Measurements from ENCODE around the gene RALY.

RALY gene

DNA sequence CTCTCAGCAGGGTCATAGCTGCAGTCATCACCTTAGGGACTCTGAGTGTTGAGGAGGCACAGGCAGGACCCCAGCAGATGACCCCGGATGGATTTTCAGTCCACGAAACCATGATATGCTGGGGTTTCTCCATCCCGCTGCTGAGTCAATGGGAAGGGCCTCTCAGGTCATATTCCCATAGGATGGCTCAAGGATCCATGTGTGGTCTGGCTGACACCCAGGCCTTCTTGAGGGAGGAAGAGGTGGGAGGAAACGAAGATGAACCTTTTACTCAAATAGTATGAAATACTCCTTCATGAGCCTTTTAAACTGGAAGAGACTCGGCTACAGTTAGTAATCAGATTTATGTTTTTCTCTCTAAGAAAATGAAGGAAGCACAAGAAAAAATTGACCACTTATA, 10.3 kb upstream of the RALY start:
- DNase-seq (ENCODE audit: low read depth, low spot score) = no peak
- H3K4me3 ChIP-seq (ENCODE audit: low read depth, low read length) = no peak overlapping the region
- in situ Hi-C loops (cut with HindIII; ENCODE audit: low sequenced_read_pairs) = no loop called here
- TF ChIP-seq, protein P1, sequence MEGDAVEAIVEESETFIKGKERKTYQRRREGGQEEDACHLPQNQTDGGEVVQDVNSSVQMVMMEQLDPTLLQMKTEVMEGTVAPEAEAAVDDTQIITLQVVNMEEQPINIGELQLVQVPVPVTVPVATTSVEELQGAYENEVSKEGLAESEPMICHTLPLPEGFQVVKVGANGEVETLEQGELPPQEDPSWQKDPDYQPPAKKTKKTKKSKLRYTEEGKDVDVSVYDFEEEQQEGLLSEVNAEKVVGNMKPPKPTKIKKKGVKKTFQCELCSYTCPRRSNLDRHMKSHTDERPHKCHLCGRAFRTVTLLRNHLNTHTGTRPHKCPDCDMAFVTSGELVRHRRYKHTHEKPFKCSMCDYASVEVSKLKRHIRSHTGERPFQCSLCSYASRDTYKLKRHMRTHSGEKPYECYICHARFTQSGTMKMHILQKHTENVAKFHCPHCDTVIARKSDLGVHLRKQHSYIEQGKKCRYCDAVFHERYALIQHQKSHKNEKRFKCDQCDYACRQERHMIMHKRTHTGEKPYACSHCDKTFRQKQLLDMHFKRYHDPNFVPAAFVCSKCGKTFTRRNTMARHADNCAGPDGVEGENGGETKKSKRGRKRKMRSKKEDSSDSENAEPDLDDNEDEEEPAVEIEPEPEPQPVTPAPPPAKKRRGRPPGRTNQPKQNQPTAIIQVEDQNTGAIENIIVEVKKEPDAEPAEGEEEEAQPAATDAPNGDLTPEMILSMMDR (IDR thresholded peaks at IDR 0.05; ENCODE audit: low read depth, low read length) = no peak

DNA sequence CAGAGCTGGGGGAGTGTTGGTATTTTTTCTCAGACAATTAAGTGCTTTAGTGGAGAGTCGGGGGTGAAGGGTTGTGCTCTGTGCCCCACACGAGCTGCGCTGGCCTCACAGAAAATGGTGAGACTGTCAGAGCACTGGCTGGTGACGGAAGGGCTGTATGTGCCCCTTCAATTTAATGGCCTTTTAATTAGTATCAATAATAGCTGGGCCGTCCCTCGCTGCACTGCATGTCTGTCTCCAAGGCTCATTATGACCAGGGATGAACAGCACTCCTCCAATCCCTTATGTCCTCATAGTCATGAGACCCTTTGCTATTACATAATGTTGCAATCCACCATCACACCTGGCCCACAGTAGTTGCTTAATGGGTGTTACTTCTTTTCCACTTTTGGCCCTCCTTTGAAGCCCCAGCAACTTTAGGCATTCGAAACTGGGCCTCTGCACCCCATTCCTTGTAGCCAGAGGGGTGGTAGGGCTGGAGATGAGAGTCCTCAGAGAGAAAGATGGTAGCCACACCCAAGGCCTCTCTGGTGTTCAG, 9.5 kb upstream of the RALY start:
- DNase-seq (ENCODE audit: low read depth, low spot score) = no peak
- TF ChIP-seq, protein P1 (IDR thresholded peaks at IDR 0.05; ENCODE audit: low read depth, low read length) = no peak
- in situ Hi-C loops (cut with HindIII; ENCODE audit: low sequenced_read_pairs) = no loop called here
- no peak overlapping the region for H3K4me3 ChIP-seq (ENCODE audit: low read depth, low read length)

DNA sequence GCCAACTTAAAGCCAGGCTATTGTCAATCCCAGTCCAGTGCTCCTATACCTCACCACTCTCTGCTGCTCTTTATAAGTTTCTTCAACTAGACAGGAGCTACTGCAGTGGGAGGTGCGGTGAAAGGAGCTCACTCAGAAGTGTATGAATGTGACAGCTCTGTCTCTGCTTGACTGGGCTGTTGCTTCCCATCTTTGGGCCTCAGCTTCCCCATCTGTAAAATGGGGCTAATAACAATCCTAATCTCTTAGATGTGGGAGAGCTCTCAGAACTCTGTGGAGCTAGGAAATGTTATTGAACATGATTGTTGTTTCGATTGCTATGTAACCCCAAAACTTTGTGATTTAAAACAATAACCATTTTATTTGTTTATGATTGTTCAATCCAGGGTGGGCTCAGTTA, 8.4 kb upstream of the RALY start:
- H3K4me3 ChIP-seq (ENCODE audit: low read depth, low read length) = no peak overlapping the region
- in situ Hi-C loops (cut with HindIII; ENCODE audit: low sequenced_read_pairs) = no loop called here
- DNase-seq (ENCODE audit: low read depth, low spot score) = no peak
- TF ChIP-seq, protein P1 (IDR thresholded peaks at IDR 0.05; ENCODE audit: low read depth, low read length) = no peak

DNA sequence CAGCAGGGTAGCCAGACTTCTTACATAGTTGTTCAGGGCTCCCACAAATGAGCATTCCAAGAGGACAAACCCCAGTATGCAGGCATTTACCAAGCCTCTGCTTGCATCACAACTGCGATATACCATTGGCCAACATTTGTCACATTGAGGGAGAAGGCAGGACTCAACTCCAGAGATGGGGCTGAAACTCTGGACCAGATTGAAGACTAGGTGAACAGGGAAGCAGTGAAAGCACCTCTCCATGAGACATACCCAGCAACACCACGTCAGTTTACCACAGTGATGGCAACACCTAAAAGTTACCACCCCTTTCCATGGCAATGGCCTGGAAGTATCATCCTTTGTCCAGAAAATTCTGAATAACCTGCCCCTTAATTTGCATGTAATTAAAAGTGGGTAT, 7.9 kb upstream of the RALY start:
- TF ChIP-seq, protein P1 (IDR thresholded peaks at IDR 0.05; ENCODE audit: low read depth, low read length) = no peak
- in situ Hi-C loops (cut with HindIII; ENCODE audit: low sequenced_read_pairs) = no loop called here
- no peak for DNase-seq (ENCODE audit: low read depth, low spot score)

DNA sequence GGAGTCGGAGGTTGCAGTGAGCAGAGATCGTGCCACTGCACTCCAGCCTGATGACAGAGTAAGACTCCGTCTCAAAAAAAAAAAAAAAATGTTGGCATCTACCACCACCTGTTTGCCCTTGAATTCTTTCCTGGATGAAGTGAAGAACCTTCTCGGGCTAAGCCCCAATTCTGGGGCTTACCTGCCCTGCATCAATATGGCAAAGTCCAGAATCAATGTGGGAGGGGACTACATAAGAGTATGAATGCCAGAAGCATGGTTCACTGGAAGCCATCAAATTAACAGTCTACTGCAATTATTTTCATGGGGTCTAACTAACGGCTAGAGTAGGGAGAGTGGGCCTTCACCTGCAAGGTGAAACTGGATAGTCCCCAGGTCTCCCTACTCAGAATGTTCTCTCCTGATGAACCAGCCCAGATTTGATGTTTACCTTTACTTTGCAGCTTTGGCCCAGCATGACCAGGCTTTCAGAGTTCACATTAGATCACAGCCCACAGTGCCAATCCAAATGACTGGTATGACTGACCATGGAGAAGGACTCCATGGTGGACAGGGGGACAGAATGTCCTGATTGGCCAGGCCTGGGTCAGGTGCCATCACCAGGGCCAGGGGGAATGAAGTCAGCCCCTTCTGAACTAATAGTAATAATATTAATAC, 7.0 kb upstream of the RALY start:
- in situ Hi-C loops (cut with HindIII; ENCODE audit: low sequenced_read_pairs) = no loop called here
- TF ChIP-seq, protein P1 (IDR thresholded peaks at IDR 0.05; ENCODE audit: low read depth, low read length) = no peak
- no peak for DNase-seq (ENCODE audit: low read depth, low spot score)
- H3K4me3 ChIP-seq (ENCODE audit: low read depth, low read length) = no peak overlapping the region

More for the DNA sequence above, 7.9 kb upstream of the RALY start:
- H3K4me3 ChIP-seq (ENCODE audit: low read depth, low read length) = no peak overlapping the region

DNA sequence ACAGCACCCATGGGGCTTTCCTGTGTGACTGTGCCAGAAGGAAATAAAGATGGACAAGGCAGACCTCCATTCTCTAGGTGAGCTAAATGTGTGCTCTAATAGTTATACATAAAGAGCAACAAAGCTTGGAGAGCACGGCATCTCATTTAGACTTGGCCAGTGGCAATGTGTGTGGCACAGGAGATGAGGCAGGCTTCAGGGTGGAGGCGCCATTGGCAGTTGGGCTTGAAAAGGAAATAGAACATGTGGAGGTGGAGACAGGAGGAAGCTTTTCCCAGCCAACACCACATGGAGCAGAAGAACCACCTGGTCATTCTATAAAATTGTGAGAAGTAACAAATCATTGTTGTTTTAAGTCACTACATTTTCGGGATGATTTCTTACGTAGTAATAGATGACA, 3.6 kb upstream of the RALY start:
- no peak overlapping the region for H3K4me3 ChIP-seq (ENCODE audit: low read depth, low read length)
- in situ Hi-C loops (cut with HindIII; ENCODE audit: low sequenced_read_pairs) = no loop called here
- no peak for DNase-seq (ENCODE audit: low read depth, low spot score)
- TF ChIP-seq, protein P1 (IDR thresholded peaks at IDR 0.05; ENCODE audit: low read depth, low read length) = no peak

Data from astrocyte of the spinal cord (primary cell).